HG03066 (cell line): Measurements from ENCODE around the gene TAF7L.

ENCODE experiments used
- ATAC-seq: cut with Tn5 transposase; IDR thresholded peaks from one replicate; pipeline ENCODE4 v1.9.1; 2021; ENCODE audit warnings: low read depth; ENCODE audit not compliant: unreplicated experiment

Gene TAF7L

DNA sequence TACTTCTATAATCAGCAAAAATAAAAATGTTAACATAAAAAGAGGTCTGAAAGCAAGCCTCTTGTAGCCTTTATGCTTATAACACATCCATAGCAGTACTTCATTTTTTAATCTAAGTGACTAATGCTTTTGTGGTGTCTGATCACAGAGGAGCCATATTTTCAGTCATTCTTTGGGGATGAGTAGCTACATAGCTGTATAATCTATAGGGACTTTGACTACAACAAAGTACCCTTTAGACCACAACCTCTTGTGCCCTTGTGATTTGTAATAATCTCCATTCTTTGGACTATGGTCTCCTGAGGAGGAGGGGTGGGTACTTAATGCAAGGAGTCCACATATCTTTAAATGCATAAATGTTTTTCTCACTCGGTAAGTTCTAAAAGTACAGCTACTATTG is 62.0 kb downstream of the TAF7L start:
- no peak for ATAC-seq

DNA sequence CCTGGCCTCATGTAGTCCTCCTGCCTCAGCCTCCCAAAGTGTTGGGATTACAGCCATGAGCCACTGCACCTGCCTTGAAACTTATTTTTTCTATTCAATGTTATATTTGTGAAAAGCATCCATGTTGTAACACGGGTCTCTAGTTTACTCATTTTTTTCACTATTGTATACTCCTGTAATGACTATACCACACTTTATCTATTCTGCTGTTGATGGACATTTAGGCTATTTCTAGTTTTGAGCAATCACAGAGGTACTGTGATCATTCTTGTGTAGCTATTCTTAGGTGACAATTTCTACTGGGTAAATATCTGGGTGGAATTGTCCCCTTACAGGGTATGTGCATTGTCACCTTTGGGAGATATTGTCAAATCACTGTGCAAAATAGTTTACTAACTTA is 67.9 kb downstream of the TAF7L start:
- no peak for ATAC-seq

DNA sequence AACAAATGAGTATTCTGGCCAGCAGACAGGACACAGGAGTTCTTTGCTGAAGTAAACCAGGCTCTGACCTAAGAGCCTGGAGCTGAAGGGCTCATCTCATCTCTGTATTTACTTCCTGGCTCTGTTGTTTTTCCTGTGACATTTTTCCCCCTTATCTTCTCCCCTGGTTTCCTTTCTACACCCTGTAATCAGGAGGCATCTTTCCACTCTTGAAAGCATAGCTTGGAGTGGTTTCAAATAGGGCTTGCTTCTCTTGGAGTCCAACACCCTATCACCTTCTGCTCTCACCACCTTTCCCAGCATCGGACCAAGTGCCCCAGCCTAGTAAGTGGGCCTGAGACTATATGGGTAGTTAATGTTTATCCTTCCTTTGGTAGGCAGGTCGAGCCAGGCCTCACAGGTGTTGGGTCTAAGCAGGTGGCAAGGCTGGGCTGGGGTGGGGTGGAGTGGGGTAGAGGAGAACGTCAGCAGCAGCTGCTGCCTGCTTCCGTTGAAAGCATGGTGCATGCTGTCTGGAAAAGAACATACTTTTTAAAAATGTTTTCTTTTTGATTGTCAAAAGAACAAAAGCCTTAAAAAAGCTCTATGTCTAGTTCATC is 70.4 kb downstream of the TAF7L start:
- ATAC-seq: no peak

DNA sequence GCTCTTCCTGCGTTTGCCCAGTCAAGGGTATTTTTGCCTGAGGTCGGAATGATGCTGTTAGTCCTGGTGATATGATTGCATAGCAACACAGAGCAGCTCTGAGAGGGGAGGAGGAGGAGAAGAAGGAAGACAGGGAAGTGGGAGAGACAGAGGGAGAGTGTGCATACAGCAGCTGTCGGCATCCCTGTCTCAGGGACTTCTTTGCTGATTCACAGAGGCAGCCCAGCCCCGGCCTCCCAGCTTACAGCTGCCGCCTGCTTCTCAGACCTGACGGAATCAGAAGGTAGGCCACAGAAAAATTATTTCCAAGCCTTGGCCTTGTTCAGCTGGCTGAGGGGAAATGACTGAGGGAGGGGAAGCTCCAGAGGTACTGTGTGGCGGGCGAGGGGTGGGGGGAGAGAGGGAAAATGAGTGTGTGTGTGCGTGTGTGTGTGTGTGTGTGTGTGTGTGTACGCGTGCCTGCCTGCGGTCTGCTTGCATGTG is 71.2 kb downstream of the TAF7L start:
- ATAC-seq: no peak

- ATAC-seq: no peak
Observed at GRCh38 chrX:101219116-101219863, 71.8 kb downstream of the TAF7L start, which contains the start of gene DRP2. Gene DRP2, plus strand, starts transcription at chrX:101219786. Its CDS starts 11,862 bp downstream, at chrX:101231648.
